HPDE6-E6E7 (cell line): ENCODE measurements around the gene ASAP2.
"Not testable (repeated sequence)": the region's sequence is repeated elsewhere in the genome, so short reads cannot be mapped to it uniquely, and the experiment has no call there.

ENCODE experiments used
- DNase-seq: peaks from one replicate; pipeline ENCODE4 v3.0.0; 2011; ENCODE audit warnings: missing footprints; ENCODE audit errors: extremely low spot score

The ASAP2 gene

GRCh38 chr2:9380702-9381628 is 174.4 kb downstream of the ASAP2 start:
- peak; percentile 31 for DNase-seq

GRCh38 chr2:9382604-9383235 is 176.1 kb downstream of the ASAP2 start:
- DNase-seq = no peak

GRCh38 chr2:9384521-9384920 is 177.9 kb downstream of the ASAP2 start:
- no peak for DNase-seq

GRCh38 chr2:9385841-9386240 is 179.2 kb downstream of the ASAP2 start:
- DNase-seq = no peak

GRCh38 chr2:9388199-9388681 is 181.6 kb downstream of the ASAP2 start:
- no peak for DNase-seq

GRCh38 chr2:9388950-9389911 is 182.6 kb downstream of the ASAP2 start:
- DNase-seq = no peak

- no peak for DNase-seq
Observed at GRCh38 chr2:9390151-9390850, 183.7 kb downstream of the ASAP2 start.

GRCh38 chr2:9390991-9391390 is 184.4 kb downstream of the ASAP2 start:
- no peak for DNase-seq

GRCh38 chr2:9391961-9392720 is 185.5 kb downstream of the ASAP2 start:
- no peak for DNase-seq

GRCh38 chr2:9392898-9393765 is 186.5 kb downstream of the ASAP2 start:
- DNase-seq = no peak

GRCh38 chr2:9394816-9395215 is 188.2 kb downstream of the ASAP2 start:
- DNase-seq = no peak

GRCh38 chr2:9397201-9397600 is 190.6 kb downstream of the ASAP2 start:
- DNase-seq = no peak

GRCh38 chr2:9398251-9398650 is 191.6 kb downstream of the ASAP2 start:
- DNase-seq = not testable (repeated sequence)

GRCh38 chr2:9398881-9399780 is 192.5 kb downstream of the ASAP2 start:
- DNase-seq = no peak

GRCh38 chr2:9400268-9401058 is 193.9 kb downstream of the ASAP2 start:
- no peak for DNase-seq

GRCh38 chr2:9401059-9401547 is 194.5 kb downstream of the ASAP2 start:
- DNase-seq = no peak

GRCh38 chr2:9401646-9402371 is 195.2 kb downstream of the ASAP2 start:
- DNase-seq = no peak
